ENCODE data around the gene ZNF319. TPM values are rescaled to one million over a fixed set of nuclear protein-coding genes. Genes with fewer than 3 reads are reported as not detected.

Gene ZNF319
- total RNA-seq, 1 donor from 2014 or later, result 11.5 TPM

GRCh38 chr16:57993438-57993837 lies 7.0 kb downstream of the ZNF319 start:
- DNase-seq (ENCODE audit: low read depth) (no peak), FAIRE-seq (no peak)
- Histone ChIP-seq H3K27me3 (ENCODE audit: insufficient read depth, low read length) (no peaks in the 10 kb centered on the region), H3K79me2 (ENCODE audit: insufficient read depth, low read length) (peaks cover 8% of the 10 kb centered on the region), H3K9me3 (ENCODE audit: insufficient read depth, low read depth, low read length) (no peaks in the 10 kb centered on the region), H3K4me3 (ENCODE audit: insufficient read depth, low read depth, low read length) (no peak overlapping the region), H4K20me1 (ENCODE audit: insufficient read depth, low read length) (peaks cover 16% of the 10 kb centered on the region), H3K9ac (ENCODE audit: low read length) (no peak overlapping the region), H2AFZ (ENCODE audit: low read depth, low read length) (no peak overlapping the region), H3K4me2 (ENCODE audit: low read length) (no peak overlapping the region), H3K36me3 (ENCODE audit: insufficient read depth, low read length) (peaks cover 2% of the 10 kb centered on the region), H3K27ac (ENCODE audit: low read depth, low read length) (no peak overlapping the region), H3K4me1 (ENCODE audit: insufficient read depth, low read length) (peaks cover 2% of the 10 kb centered on the region)
- TF ChIP-seq EZH2 (IDR thresholded peaks at IDR 0.05; ENCODE audit: insufficient read depth, low read length), result no peak
- TF ChIP-seq, protein P1, sequence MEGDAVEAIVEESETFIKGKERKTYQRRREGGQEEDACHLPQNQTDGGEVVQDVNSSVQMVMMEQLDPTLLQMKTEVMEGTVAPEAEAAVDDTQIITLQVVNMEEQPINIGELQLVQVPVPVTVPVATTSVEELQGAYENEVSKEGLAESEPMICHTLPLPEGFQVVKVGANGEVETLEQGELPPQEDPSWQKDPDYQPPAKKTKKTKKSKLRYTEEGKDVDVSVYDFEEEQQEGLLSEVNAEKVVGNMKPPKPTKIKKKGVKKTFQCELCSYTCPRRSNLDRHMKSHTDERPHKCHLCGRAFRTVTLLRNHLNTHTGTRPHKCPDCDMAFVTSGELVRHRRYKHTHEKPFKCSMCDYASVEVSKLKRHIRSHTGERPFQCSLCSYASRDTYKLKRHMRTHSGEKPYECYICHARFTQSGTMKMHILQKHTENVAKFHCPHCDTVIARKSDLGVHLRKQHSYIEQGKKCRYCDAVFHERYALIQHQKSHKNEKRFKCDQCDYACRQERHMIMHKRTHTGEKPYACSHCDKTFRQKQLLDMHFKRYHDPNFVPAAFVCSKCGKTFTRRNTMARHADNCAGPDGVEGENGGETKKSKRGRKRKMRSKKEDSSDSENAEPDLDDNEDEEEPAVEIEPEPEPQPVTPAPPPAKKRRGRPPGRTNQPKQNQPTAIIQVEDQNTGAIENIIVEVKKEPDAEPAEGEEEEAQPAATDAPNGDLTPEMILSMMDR (IDR thresholded peaks at IDR 0.05; ENCODE audit: insufficient read depth, low read depth, low read length), result no peak
- peaks cover 16% of the 10 kb centered on the region for H3K36me3 Mint-ChIP-seq (ENCODE audit: low read depth, unreplicated experiment)
- H3K9me3 Mint-ChIP-seq (ENCODE audit: unreplicated experiment), result no peaks in the 10 kb centered on the region
- H3K27ac Mint-ChIP-seq (ENCODE audit: unreplicated experiment), result no peak overlapping the region
- peaks cover 8% of the 10 kb centered on the region for H3K4me1 Mint-ChIP-seq (ENCODE audit: low read depth, unreplicated experiment)
- peaks cover 7% of the 10 kb centered on the region for H3K27me3 Mint-ChIP-seq (ENCODE audit: low read depth, unreplicated experiment)
- H3K4me3 Mint-ChIP-seq (ENCODE audit: unreplicated experiment), result no peak overlapping the region

DNA sequence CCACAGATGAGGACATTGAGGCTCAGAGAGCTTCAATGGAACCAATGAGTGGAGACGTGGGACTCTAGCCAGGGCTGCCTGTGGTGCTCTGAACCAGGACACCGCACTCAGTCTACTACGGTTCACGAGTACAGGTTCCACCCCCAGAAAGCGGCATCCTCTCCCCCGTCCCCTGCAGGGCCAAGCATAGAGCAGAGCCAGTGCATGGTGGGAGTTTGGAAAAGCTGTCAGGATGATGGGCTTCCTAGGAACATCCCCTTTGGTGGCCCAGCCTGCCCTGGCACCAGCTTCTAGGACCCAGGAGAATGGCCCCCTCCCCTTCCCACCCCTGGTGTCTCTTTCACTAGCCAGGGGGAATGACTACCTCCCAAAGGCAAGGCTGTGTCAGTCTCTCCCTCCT lies 8.4 kb downstream of the ZNF319 start:
- TF ChIP-seq, protein P1 (IDR thresholded peaks at IDR 0.05; ENCODE audit: insufficient read depth, low read depth, low read length), result no peak
- no peak for TF ChIP-seq EZH2 (IDR thresholded peaks at IDR 0.05; ENCODE audit: insufficient read depth, low read length)
- no peak overlapping the region for H3K4me2 ChIP-seq (ENCODE audit: low read length)
- no peaks in the 10 kb centered on the region for H3K36me3 ChIP-seq (ENCODE audit: insufficient read depth, low read length)
- H2AFZ ChIP-seq (ENCODE audit: low read depth, low read length), result no peak overlapping the region
- H3K4me1 Mint-ChIP-seq (ENCODE audit: low read depth, unreplicated experiment), result peaks cover 4% of the 10 kb centered on the region
- no peak overlapping the region for H3K9ac ChIP-seq (ENCODE audit: low read length)
- H4K20me1 ChIP-seq (ENCODE audit: insufficient read depth, low read length), result peaks cover 16% of the 10 kb centered on the region
- H3K27me3 Mint-ChIP-seq (ENCODE audit: low read depth, unreplicated experiment), result peaks cover 21% of the 10 kb centered on the region
- FAIRE-seq, result no peak
- H3K27ac Mint-ChIP-seq (ENCODE audit: unreplicated experiment), result no peak overlapping the region
- peaks cover 8% of the 10 kb centered on the region for H3K36me3 Mint-ChIP-seq (ENCODE audit: low read depth, unreplicated experiment)
- no peak for DNase-seq (ENCODE audit: low read depth)
- H3K4me3 ChIP-seq (ENCODE audit: insufficient read depth, low read depth, low read length), result no peak overlapping the region
- H3K27me3 ChIP-seq (ENCODE audit: insufficient read depth, low read length), result peaks cover 4% of the 10 kb centered on the region
- no peak overlapping the region for H3K4me3 Mint-ChIP-seq (ENCODE audit: unreplicated experiment)
- no peak overlapping the region for H3K27ac ChIP-seq (ENCODE audit: low read depth, low read length)
- peaks cover under 1% of the 10 kb centered on the region for H3K79me2 ChIP-seq (ENCODE audit: insufficient read depth, low read length)
- H3K9me3 Mint-ChIP-seq (ENCODE audit: unreplicated experiment), result no peaks in the 10 kb centered on the region
- no peaks in the 10 kb centered on the region for H3K9me3 ChIP-seq (ENCODE audit: insufficient read depth, low read depth, low read length)
- no peaks in the 10 kb centered on the region for H3K4me1 ChIP-seq (ENCODE audit: insufficient read depth, low read length)

- peaks cover 16% of the 10 kb centered on the region for H4K20me1 ChIP-seq (ENCODE audit: insufficient read depth, low read length)
- DNase-seq (ENCODE audit: low read depth), result no peak
- H3K9me3 Mint-ChIP-seq (ENCODE audit: unreplicated experiment), result no peaks in the 10 kb centered on the region
- no peaks in the 10 kb centered on the region for H3K4me1 ChIP-seq (ENCODE audit: insufficient read depth, low read length)
- H3K4me3 Mint-ChIP-seq (ENCODE audit: unreplicated experiment), result no peak overlapping the region
- TF ChIP-seq, protein P1 (IDR thresholded peaks at IDR 0.05; ENCODE audit: insufficient read depth, low read depth, low read length), result no peak
- TF ChIP-seq EZH2 (IDR thresholded peaks at IDR 0.05; ENCODE audit: insufficient read depth, low read length), result no peak
- H3K27me3 Mint-ChIP-seq (ENCODE audit: low read depth, unreplicated experiment), result peaks cover 26% of the 10 kb centered on the region
- H3K36me3 ChIP-seq (ENCODE audit: insufficient read depth, low read length), result no peaks in the 10 kb centered on the region
- H3K4me1 Mint-ChIP-seq (ENCODE audit: low read depth, unreplicated experiment), result peaks cover 4% of the 10 kb centered on the region
- H3K9me3 ChIP-seq (ENCODE audit: insufficient read depth, low read depth, low read length), result no peaks in the 10 kb centered on the region
- H3K4me3 ChIP-seq (ENCODE audit: insufficient read depth, low read depth, low read length), result no peak overlapping the region
- peaks cover 4% of the 10 kb centered on the region for H3K27me3 ChIP-seq (ENCODE audit: insufficient read depth, low read length)
- FAIRE-seq, result no peak
- no peaks in the 10 kb centered on the region for H3K79me2 ChIP-seq (ENCODE audit: insufficient read depth, low read length)
- peaks cover 10% of the 10 kb centered on the region for H3K36me3 Mint-ChIP-seq (ENCODE audit: low read depth, unreplicated experiment)
- H3K4me2 ChIP-seq (ENCODE audit: low read length), result no peak overlapping the region
- H2AFZ ChIP-seq (ENCODE audit: low read depth, low read length), result no peak overlapping the region
- no peak overlapping the region for H3K27ac ChIP-seq (ENCODE audit: low read depth, low read length)
- no peak overlapping the region for H3K27ac Mint-ChIP-seq (ENCODE audit: unreplicated experiment)
- H3K9ac ChIP-seq (ENCODE audit: low read length), result no peak overlapping the region
These were observed 8.9 kb downstream of the ZNF319 start for GRCh38 chr16:57991551-57992059.

Measured in astrocyte (in vitro differentiated cells and primary cell).